Gastrocnemius medialis (tissue), 4 donors: ENCODE results near the gene NPS.

Source experiments
- CTCF ChIP-seq, 5 experiments: fragments of 450-650 bp in 3 of 5; fragments of 200-600 bp in 2 of 5; sonication (generic) in 2 of 5; IDR thresholded peaks in 4 of 5; conservative IDR thresholded peaks in 1 of 5; 1 replicate in 4 of 5; 2 replicates in 1 of 5; pipeline ENCODE4 v1.5.1; 2016 to 2019; ENCODE audit warnings: antibody characterized with exemption in 5 of 5, mild to moderate bottlenecking in 3 of 5, moderate library complexity in 3 of 5
- POLR2A ChIP-seq, 2 donors: fragments of 450-650 bp; IDR thresholded peaks; one replicate each; pipeline ENCODE4 v1.6.1; 2017; ENCODE audit warnings: antibody characterized with exemption in 2 of 2, mild to moderate bottlenecking in 2 of 2, moderate library complexity in 2 of 2

- TF ChIP-seq CTCF (IDR thresholded peaks at IDR 0.05 in 4 of 5, conservative IDR thresholded peaks at IDR 0.05 in 1 of 5) (no peak), POLR2A (IDR thresholded peaks at IDR 0.05) (no peak)
Observed at GRCh38 chr10:127550861-127551260, 1.8 kb downstream of the NPS start.
